Measurements from ENCODE around the gene ZNF473. TPM values are rescaled to one million over a fixed set of nuclear protein-coding genes. Genes with fewer than 3 reads are reported as not detected.
A peak's percentile ranks its signal among the peaks of the same experiment; 100 is the strongest.

The ZNF473 gene
- total RNA-seq, 1 donor from 2014 or later, result 4.7 TPM

DNA sequence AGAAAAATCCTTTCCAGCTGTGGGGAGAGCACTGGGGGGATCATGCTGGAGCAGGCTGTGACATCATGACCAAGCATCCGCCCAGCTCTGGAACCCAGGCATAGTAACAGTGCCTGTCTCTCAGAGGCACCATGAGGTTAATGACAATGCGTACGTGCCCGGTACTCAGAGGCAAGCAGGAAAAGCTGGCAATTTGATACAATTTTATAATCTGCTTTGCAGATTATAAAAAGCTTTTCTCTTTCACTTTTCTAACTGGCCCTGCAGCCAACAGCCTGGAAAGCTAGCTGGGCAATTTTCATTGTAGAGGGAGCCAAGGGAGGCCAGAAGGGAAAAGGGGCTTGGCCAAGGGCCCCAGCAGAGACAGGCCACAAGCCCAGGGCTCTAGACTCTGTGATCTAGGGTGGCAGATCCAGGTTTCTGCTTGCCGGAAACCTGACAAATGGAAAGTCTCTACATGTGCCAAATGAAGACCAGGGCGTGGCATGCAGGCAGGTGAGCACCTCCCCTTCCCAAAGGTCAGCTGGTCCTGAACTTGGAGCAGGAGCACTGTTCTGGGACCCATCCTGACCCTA is 23.3 kb upstream of the ZNF473 start:
- Histone ChIP-seq H3K4me1 (ENCODE audit: control insufficient read depth in 3 of 3, insufficient read depth in 3 of 3, low read length in 3 of 3) (peaks cover 14 to 34% (median 23%) of the 10 kb centered on the region in 3 donors), H3K4me3 (ENCODE audit: low read length in 3 of 3) (no peak overlapping the region), H3K27me3 (ENCODE audit: control insufficient read depth in 3 of 3, insufficient read depth in 3 of 3, low read length in 3 of 3) (no peaks in the 10 kb centered on the region), H3K36me3 (ENCODE audit: control insufficient read depth in 3 of 3, insufficient read depth in 3 of 3, low read length in 3 of 3) (peaks cover 50 to 76% (median 65%) of the 10 kb centered on the region in 3 donors), H3K9me3 (ENCODE audit: control insufficient read depth in 3 of 3, low read length in 3 of 3) (no peaks in the 10 kb centered on the region), H3K27ac (ENCODE audit: low read depth, low read length) (no peak overlapping the region), H3K9ac (ENCODE audit: low read depth in 1 of 3, low read length in 3 of 3) (no peak overlapping the region)

DNA sequence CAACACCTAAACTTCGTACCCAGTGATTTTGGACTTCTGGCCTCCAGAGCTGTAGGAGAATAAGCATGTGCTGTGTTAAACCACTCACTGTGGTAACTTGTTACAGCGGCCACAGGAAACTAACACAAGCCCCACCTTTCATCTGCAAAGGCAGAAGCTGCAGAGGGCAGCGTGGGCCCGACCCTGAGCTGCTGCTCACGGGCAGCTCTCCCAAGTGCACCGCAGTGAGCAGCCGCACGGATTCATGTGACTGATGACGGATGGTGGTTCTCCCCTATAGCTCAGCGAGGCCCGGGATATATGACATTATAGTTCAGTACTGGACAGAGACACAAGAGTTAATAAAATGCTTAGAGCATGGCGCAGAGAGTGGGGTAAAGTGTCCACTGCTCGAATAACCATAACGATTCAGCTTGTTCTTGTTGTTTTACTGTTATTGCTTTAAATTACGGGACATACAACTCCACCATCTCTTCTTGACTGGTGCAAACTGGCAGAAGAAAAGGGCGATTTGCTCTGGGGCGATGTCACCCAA is 22.5 kb upstream of the ZNF473 start:
- Histone ChIP-seq H3K4me1 (ENCODE audit: control insufficient read depth in 3 of 3, insufficient read depth in 3 of 3, low read length in 3 of 3) (peaks cover 14 to 34% (median 23%) of the 10 kb centered on the region in 3 donors), H3K4me3 (ENCODE audit: low read length in 3 of 3) (no peak overlapping the region), H3K36me3 (ENCODE audit: control insufficient read depth in 3 of 3, insufficient read depth in 3 of 3, low read length in 3 of 3) (peaks cover 58 to 81% (median 69%) of the 10 kb centered on the region in 3 donors), H3K27ac (ENCODE audit: low read depth, low read length) (peak overlapping the region; percentile 93), H3K27me3 (ENCODE audit: control insufficient read depth in 3 of 3, insufficient read depth in 3 of 3, low read length in 3 of 3) (no peaks in the 10 kb centered on the region), H3K9me3 (ENCODE audit: control insufficient read depth in 3 of 3, low read length in 3 of 3) (no peaks in the 10 kb centered on the region), H3K9ac (ENCODE audit: low read depth in 1 of 3, low read length in 3 of 3) (peak overlapping the region in 1 of 3 donors; percentile 50)

DNA sequence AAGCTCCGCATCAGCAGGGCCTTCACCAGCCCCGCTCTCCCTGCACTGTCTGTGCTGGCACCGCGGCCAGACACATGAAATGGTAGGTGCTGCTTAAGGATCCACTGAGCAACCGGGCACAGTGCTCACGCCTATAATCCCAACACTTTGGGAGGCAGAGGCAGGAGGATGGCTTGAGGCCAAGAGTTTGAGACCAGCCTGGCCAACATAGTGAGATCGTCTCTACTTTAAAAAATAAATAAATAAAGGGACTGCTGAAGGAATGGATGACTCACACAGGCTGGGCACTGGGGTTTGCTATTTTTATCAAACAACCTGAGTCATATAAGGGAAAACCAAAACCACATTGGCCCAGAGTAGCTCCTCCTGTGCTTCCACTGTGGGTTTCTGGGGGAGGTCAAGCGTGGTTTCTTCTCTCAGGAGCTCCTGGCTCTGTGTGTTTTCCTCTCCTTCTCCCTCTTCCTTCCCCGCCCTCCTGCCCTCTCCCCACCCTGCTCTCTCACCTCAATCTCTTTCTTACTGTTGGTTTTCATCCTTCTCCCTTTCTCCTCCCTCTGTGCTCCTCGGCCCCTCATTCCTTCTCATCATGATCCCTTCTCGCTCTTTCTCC is 21.9 kb upstream of the ZNF473 start:
- peak overlapping the region in 1 of 3 donors; percentile 50 for H3K9ac ChIP-seq (ENCODE audit: low read depth in 1 of 3, low read length in 3 of 3)
- peak overlapping the region; percentile 93 for H3K27ac ChIP-seq (ENCODE audit: low read depth, low read length)
- H3K4me1 ChIP-seq (ENCODE audit: control insufficient read depth in 3 of 3, insufficient read depth in 3 of 3, low read length in 3 of 3), result peaks cover 14 to 34% (median 23%) of the 10 kb centered on the region in 3 donors
- H3K9me3 ChIP-seq (ENCODE audit: control insufficient read depth in 3 of 3, low read length in 3 of 3), result no peaks in the 10 kb centered on the region
- H3K4me3 ChIP-seq (ENCODE audit: low read length in 3 of 3), result peak overlapping the region in 1 of 3 donors; percentile 35
- H3K36me3 ChIP-seq (ENCODE audit: control insufficient read depth in 3 of 3, insufficient read depth in 3 of 3, low read length in 3 of 3), result peaks cover 62 to 87% (median 73%) of the 10 kb centered on the region in 3 donors
- no peaks in the 10 kb centered on the region for H3K27me3 ChIP-seq (ENCODE audit: control insufficient read depth in 3 of 3, insufficient read depth in 3 of 3, low read length in 3 of 3)

DNA sequence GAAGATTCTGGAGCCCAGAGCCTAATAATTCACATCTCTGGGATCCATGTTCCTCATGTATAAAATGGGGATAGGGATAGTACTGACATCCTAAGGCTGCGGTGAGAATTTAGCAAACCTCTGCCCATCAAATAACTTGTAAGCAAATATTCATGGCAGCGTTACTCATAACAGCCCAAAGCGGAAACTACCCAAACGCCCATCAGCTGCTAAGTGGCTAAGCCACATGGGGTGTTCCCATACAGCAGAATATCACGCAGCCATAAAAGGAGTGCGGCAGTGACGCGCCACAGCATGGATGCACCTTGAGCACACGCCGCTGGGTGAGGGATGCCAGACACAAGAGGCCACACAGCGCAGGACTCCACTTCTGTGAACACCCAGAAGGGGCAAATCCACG is 20.4 kb upstream of the ZNF473 start:
- peaks cover 14 to 34% (median 23%) of the 10 kb centered on the region in 3 donors for H3K4me1 ChIP-seq (ENCODE audit: control insufficient read depth in 3 of 3, insufficient read depth in 3 of 3, low read length in 3 of 3)
- no peak overlapping the region for H3K4me3 ChIP-seq (ENCODE audit: low read length in 3 of 3)
- H3K27ac ChIP-seq (ENCODE audit: low read depth, low read length), result no peak overlapping the region
- no peaks in the 10 kb centered on the region for H3K9me3 ChIP-seq (ENCODE audit: control insufficient read depth in 3 of 3, low read length in 3 of 3)
- peaks cover 53 to 78% (median 59%) of the 10 kb centered on the region in 3 donors for H3K36me3 ChIP-seq (ENCODE audit: control insufficient read depth in 3 of 3, insufficient read depth in 3 of 3, low read length in 3 of 3)
- H3K9ac ChIP-seq (ENCODE audit: low read depth in 1 of 3, low read length in 3 of 3), result no peak overlapping the region
- H3K27me3 ChIP-seq (ENCODE audit: control insufficient read depth in 3 of 3, insufficient read depth in 3 of 3, low read length in 3 of 3), result no peaks in the 10 kb centered on the region

DNA sequence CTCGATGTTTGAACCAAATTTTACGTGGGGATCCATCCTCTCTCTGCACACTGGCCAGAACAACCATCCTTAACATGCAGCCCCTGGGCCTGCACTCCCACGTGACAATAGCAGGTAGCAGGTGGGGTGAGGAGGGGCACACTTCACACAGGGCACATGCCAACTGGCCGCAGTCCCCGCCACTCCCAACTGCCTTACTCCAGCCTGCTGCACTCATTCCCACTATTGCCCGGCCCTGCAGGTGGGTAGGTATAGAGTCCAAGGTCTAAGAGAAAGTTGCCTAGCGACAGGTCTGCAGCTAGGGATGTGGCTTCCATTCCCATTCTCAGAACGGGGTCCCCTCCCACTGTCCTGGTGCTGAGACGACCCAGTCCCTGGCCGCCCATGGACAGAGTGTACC is 18.6 kb upstream of the ZNF473 start:
- peaks cover 38 to 60% (median 44%) of the 10 kb centered on the region in 3 donors for H3K36me3 ChIP-seq (ENCODE audit: control insufficient read depth in 3 of 3, insufficient read depth in 3 of 3, low read length in 3 of 3)
- no peak overlapping the region for H3K4me3 ChIP-seq (ENCODE audit: low read length in 3 of 3)
- peaks cover 14 to 28% (median 20%) of the 10 kb centered on the region in 3 donors for H3K4me1 ChIP-seq (ENCODE audit: control insufficient read depth in 3 of 3, insufficient read depth in 3 of 3, low read length in 3 of 3)

DNA sequence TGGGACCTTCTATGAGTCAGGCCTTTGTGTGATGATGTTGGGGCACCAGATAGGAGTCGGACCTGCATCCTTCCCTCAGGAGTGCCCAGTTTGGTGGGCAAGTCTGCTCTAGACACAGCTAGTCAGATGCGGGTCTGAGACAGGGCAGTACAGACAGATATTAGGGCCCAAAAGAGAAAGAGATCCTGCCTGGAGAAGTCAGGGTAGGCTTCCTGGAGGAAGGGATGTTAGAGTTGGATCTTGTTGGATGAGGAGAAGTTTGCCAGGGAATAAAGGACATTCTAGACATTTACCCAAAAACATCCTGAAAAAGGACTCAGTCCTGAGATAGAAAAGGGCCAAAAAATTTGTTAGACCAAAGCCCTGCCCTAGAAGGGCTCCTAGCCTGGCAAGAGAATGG is 17.9 kb upstream of the ZNF473 start:
- peaks cover 12 to 20% (median 13%) of the 10 kb centered on the region in 3 donors for H3K4me1 ChIP-seq (ENCODE audit: control insufficient read depth in 3 of 3, insufficient read depth in 3 of 3, low read length in 3 of 3)
- H3K36me3 ChIP-seq (ENCODE audit: control insufficient read depth in 3 of 3, insufficient read depth in 3 of 3, low read length in 3 of 3), result peaks cover 37 to 53% (median 39%) of the 10 kb centered on the region in 3 donors
- H3K9ac ChIP-seq (ENCODE audit: low read depth in 1 of 3, low read length in 3 of 3), result no peak overlapping the region
- no peak overlapping the region for H3K4me3 ChIP-seq (ENCODE audit: low read length in 3 of 3)
- no peak overlapping the region for H3K27ac ChIP-seq (ENCODE audit: low read depth, low read length)
- no peaks in the 10 kb centered on the region for H3K27me3 ChIP-seq (ENCODE audit: control insufficient read depth in 3 of 3, insufficient read depth in 3 of 3, low read length in 3 of 3)
- no peaks in the 10 kb centered on the region for H3K9me3 ChIP-seq (ENCODE audit: control insufficient read depth in 3 of 3, low read length in 3 of 3)

More for the DNA sequence above, 18.6 kb upstream of the ZNF473 start:
- Histone ChIP-seq H3K9ac (ENCODE audit: low read depth in 1 of 3, low read length in 3 of 3) (no peak overlapping the region), H3K27me3 (ENCODE audit: control insufficient read depth in 3 of 3, insufficient read depth in 3 of 3, low read length in 3 of 3) (no peaks in the 10 kb centered on the region), H3K27ac (ENCODE audit: low read depth, low read length) (no peak overlapping the region), H3K9me3 (ENCODE audit: control insufficient read depth in 3 of 3, low read length in 3 of 3) (no peaks in the 10 kb centered on the region)

DNA sequence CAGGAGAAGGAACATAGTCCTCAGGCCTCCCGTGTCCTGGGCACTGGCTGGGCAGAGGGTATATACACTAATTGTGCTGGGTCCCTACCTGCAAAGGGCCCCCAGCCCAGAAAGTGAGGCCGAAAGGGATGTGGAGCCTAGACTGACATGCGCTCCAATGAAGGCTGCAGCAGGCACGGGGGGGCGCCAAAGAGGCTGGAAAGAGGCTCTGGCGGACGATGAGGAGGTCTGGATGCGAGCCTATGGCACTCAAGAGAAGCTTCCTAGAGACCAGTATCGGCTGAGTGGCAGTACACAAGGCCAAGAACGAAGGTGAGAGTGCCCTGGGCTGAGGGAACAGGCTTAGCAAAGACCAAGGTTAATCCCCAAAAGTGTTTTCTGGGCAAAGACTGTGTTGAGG is 17.3 kb upstream of the ZNF473 start:
- no peak overlapping the region for H3K4me3 ChIP-seq (ENCODE audit: low read length in 3 of 3)
- H3K27me3 ChIP-seq (ENCODE audit: control insufficient read depth in 3 of 3, insufficient read depth in 3 of 3, low read length in 3 of 3), result no peaks in the 10 kb centered on the region
- no peak overlapping the region for H3K9ac ChIP-seq (ENCODE audit: low read depth in 1 of 3, low read length in 3 of 3)
- no peaks in the 10 kb centered on the region for H3K9me3 ChIP-seq (ENCODE audit: control insufficient read depth in 3 of 3, low read length in 3 of 3)
- peaks cover 37 to 53% (median 42%) of the 10 kb centered on the region in 3 donors for H3K36me3 ChIP-seq (ENCODE audit: control insufficient read depth in 3 of 3, insufficient read depth in 3 of 3, low read length in 3 of 3)
- H3K27ac ChIP-seq (ENCODE audit: low read depth, low read length), result no peak overlapping the region
- H3K4me1 ChIP-seq (ENCODE audit: control insufficient read depth in 3 of 3, insufficient read depth in 3 of 3, low read length in 3 of 3), result peaks cover 6 to 14% (median 8%) of the 10 kb centered on the region in 3 donors

DNA sequence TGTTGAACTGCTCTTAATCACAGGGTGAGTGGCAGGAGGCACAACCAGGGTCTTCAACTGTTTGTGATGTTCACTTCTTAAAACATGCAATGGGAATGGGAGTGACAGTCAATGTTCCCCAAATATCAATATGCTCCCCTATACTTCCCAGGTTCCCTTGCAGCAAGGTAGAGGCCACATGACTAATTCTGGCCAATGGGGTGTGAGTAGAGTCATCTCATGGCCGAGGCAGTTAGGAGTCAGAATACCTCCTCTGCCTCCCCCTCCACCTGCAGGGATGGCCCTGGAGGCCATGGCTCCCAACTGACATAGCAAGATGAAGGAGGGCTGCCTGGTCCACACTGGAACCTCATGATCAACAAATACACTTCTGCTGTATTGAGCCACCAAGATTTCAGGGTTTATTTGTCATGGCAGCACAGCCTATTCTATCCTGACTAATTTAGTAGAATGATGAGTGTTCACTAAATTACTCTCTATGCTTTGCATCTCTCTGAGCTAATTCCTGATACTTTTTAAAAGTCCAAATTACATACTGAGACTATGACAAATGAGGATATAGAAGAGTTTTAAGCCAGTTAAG is 9.5 kb upstream of the ZNF473 start:
- Histone ChIP-seq H3K4me1 (ENCODE audit: control insufficient read depth in 3 of 3, insufficient read depth in 3 of 3, low read length in 3 of 3) (no peaks in the 10 kb centered on the region), H3K27ac (ENCODE audit: low read depth, low read length) (no peak overlapping the region), H3K9me3 (ENCODE audit: control insufficient read depth in 3 of 3, low read length in 3 of 3) (no peaks in the 10 kb centered on the region), H3K27me3 (ENCODE audit: control insufficient read depth in 3 of 3, insufficient read depth in 3 of 3, low read length in 3 of 3) (no peaks in the 10 kb centered on the region), H3K36me3 (ENCODE audit: control insufficient read depth in 3 of 3, insufficient read depth in 3 of 3, low read length in 3 of 3) (peaks cover 46 to 52% (median 48%) of the 10 kb centered on the region in 3 donors), H3K9ac (ENCODE audit: low read depth in 1 of 3, low read length in 3 of 3) (no peak overlapping the region), H3K4me3 (ENCODE audit: low read length in 3 of 3) (no peak overlapping the region)

DNA sequence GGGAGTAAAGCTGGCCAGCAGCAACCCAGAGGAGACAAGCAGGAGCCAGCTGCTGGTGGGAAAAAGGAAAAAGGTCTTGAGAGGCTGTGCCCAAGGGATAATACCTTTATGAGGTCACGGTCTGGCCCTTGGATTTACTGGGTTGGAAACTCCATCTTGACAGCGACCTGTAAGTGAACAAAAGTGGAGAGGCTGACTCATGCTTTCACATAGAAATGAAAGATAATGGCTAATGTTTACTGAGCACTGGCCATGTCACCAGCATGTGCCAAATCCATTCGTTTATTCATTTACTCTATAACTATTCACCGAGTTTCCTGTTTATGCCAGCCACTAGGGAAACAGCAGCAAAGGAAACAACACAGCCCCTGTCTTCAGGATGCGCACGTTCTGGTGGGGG is 5.3 kb upstream of the ZNF473 start:
- Histone ChIP-seq H3K27ac (ENCODE audit: low read depth, low read length) (no peak overlapping the region), H3K27me3 (ENCODE audit: control insufficient read depth in 3 of 3, insufficient read depth in 3 of 3, low read length in 3 of 3) (no peaks in the 10 kb centered on the region), H3K36me3 (ENCODE audit: control insufficient read depth in 3 of 3, insufficient read depth in 3 of 3, low read length in 3 of 3) (peaks cover 29 to 34% (median 31%) of the 10 kb centered on the region in 3 donors), H3K4me3 (ENCODE audit: low read length in 3 of 3) (no peak overlapping the region), H3K9ac (ENCODE audit: low read depth in 1 of 3, low read length in 3 of 3) (no peak overlapping the region), H3K9me3 (ENCODE audit: control insufficient read depth in 3 of 3, low read length in 3 of 3) (no peaks in the 10 kb centered on the region), H3K4me1 (ENCODE audit: control insufficient read depth in 3 of 3, insufficient read depth in 3 of 3, low read length in 3 of 3) (peaks cover 15% of the 10 kb centered on the region in 3 donors)

DNA sequence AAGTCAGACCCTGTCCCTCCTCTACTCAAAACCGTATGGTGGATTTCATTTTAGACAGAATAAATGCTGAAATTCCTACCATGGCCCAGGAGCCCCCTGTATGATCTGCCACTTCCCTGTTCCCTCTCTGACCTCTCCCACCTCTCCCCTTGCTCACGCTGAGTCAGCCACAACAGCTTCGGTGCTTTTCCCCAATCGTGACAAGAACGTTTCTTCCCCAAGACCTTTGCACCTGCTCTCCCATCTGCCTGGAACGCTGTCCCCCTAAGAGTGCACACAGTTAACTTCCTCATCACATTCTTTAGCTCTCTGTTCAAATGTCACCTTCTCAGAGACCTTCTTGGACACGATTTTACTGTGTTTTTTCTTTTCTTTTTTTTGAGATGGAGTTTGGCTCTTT is 3.0 kb upstream of the ZNF473 start:
- H3K4me1 ChIP-seq (ENCODE audit: control insufficient read depth in 3 of 3, insufficient read depth in 3 of 3, low read length in 3 of 3), result peaks cover 23 to 26% (median 24%) of the 10 kb centered on the region in 3 donors
- no peak overlapping the region for H3K27ac ChIP-seq (ENCODE audit: low read depth, low read length)
- H3K36me3 ChIP-seq (ENCODE audit: control insufficient read depth in 3 of 3, insufficient read depth in 3 of 3, low read length in 3 of 3), result peaks cover 11 to 21% (median 14%) of the 10 kb centered on the region in 3 donors
- no peak overlapping the region for H3K9ac ChIP-seq (ENCODE audit: low read depth in 1 of 3, low read length in 3 of 3)
- no peaks in the 10 kb centered on the region for H3K27me3 ChIP-seq (ENCODE audit: control insufficient read depth in 3 of 3, insufficient read depth in 3 of 3, low read length in 3 of 3)
- no peak overlapping the region for H3K4me3 ChIP-seq (ENCODE audit: low read length in 3 of 3)
- no peaks in the 10 kb centered on the region for H3K9me3 ChIP-seq (ENCODE audit: control insufficient read depth in 3 of 3, low read length in 3 of 3)

All from skeletal muscle tissue (tissue), 4 donors.